Stimulated activated CD4-positive, alpha-beta T cell treated with anti-CD3 and anti-CD28 coated beads, Interleukin-1b, Interleukin-23, amount 100 ng/mL, for 1 hour (primary cell): Measurements from ENCODE around the gene S100A10.

ENCODE experiments used
- DNase-seq, 2 donors: peaks; one replicate each; pipeline ENCODE4 v3.0.0-alpha.2; 2020; ENCODE audit warnings: low read depth in 2 of 2

S100A10 gene

GRCh38 chr1:151935894-151936602, 57.6 kb downstream of the S100A10 start:
- no peak for DNase-seq

DNA sequence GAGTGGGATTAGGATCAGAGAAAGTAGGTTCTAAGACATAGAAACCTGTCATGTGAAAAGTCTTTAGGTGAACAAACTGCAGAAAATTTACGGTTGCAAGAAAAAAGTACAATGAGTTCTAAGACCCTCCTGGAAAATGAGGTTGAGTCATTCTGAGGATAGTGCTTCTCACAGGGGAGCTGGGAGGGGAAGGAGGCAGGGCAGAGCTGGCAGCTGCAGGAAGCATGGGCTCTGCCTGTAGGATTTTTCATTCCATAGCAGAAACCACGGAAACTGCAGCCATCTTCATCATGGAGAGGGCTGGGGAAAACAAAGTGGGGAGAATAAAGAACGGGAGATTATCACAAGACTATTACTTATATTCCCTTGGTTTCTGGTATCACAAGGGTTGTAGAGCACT, 58.5 kb downstream of the S100A10 start:
- no peak for DNase-seq

GRCh38 chr1:151934048-151934493, 59.6 kb downstream of the S100A10 start:
- no peak for DNase-seq
